ENCODE results near the gene SLC1A4. TPM values are rescaled to one million over a fixed set of nuclear protein-coding genes. Genes with fewer than 3 reads are reported as not detected.

SLC1A4 gene
- total and polyA plus RNA-seq, 3 experiments from 2014 or later = 1.9 to 21.3 (median 21.2) TPM

DNA sequence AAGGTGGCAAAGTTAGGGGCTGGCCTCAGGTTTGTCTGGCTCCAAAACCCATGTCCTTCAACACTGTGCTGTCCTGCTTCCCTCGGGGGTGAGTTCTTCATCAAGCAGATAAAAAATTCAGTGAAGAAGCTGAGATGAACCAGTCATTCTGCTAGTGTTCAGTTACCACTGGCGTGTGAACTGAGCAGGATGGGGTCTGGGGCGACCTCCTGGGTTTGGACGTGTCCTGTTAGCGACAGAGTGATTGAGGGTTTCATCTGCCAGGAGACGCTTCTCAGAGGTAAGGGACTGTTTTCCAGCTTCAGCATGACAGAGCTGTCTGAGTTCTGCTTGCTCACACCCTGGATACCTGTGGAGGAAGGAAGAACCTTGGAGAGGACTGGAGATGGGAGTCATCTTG is 81.7 kb downstream of the SLC1A4 start:
- H3K27me3 Mint-ChIP-seq = no peaks in the 10 kb centered on the region
- POLR2A ChIA-PET = no interaction called here

DNA sequence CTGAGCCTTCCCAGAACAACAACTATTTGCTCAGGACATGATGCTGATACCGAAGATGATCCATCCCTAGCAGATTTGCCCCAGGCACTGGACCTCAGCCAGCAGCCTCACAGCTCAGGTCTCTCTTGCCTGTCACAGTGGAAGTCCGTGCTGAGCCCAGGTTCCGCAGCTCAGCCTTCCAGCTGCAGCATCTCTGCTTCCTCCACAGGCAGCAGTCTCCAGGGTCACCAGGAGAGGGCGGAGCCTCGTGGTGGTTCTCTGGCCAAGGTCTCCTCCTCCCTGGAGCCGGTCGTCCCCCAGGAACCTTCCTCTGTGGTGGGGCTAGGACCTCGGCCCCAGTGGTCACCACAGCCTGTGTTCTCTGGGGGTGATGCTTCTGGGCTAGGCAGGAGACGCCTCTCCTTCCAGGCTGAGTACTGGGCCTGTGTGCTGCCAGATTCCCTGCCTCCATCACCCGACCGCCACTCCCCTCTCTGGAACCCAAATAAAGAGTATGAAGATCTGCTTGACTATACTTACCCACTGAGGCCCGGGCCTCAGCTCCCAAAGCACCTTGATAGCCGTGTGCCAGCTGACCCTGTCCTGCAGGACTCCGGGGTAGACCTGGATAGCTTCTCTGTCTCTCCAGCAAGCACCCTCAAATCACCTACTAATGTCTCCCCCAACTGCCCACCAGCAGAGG is 82.4 kb downstream of the SLC1A4 start:
- no peaks in the 10 kb centered on the region for H3K9me3 ChIP-seq (ENCODE audit: low read length)
- peaks cover 0 to 72% (median 2%) of the 10 kb centered on the region in 3 donors for H3K36me3 Mint-ChIP-seq
- ChIA-PET POLR2A (interaction anchor here (0.8 to 1.6 kb wide), 2 partner anchors 50 to 58 kb away, joined by 3 to 14 read pairs; partner anchors contain the start of gene RAB1A), CTCF (interaction anchor here (0.9 to 1.5 kb wide), 2 partner anchors 10 to 16 kb away, joined by 3 read pairs; partner anchors contain the start of gene CEP68)
- no peak for DNase-seq
- no peak overlapping the region for H3K4me3 ChIP-seq (ENCODE audit: low read length)
- H3K27me3 Mint-ChIP-seq = no peaks in the 10 kb centered on the region
- peak overlapping the region in 4 of 8 donors; percentile 8 to 81 (median 42) for H3K27ac Mint-ChIP-seq
- H3K27me3 ChIP-seq (ENCODE audit: insufficient read depth, low read length, poor library complexity, severe bottlenecking) = no peaks in the 10 kb centered on the region
- H3K27ac ChIP-seq (ENCODE audit: low read depth, low read length) = no peak overlapping the region
- H3K4me1 Mint-ChIP-seq = peaks cover 19 to 34% (median 20%) of the 10 kb centered on the region in 3 donors
- peaks cover 38% of the 10 kb centered on the region for H3K36me3 ChIP-seq (ENCODE audit: insufficient read depth, low read length)
- H3K4me3 Mint-ChIP-seq = peak overlapping the region in 1 of 7 donors; percentile 23
- peaks cover 13% of the 10 kb centered on the region for H3K4me1 ChIP-seq (ENCODE audit: insufficient read depth, low read length)
- H3K9me3 Mint-ChIP-seq = no peaks in the 10 kb centered on the region

More for the DNA sequence above, 81.7 kb downstream of the SLC1A4 start:
- Mint-ChIP-seq H3K27ac (peak overlapping the region in 4 of 8 donors; percentile 43 to 93 (median 60)), H3K9me3 (no peaks in the 10 kb centered on the region), H3K4me1 (peaks cover 18 to 30% (median 20%) of the 10 kb centered on the region in 3 donors), H3K36me3 (peaks cover 0 to 64% (median 2%) of the 10 kb centered on the region in 3 donors), H3K4me3 (no peak overlapping the region)
- CTCF ChIA-PET = interaction anchor here (1.5 kb wide), 1 partner anchor 13 kb away, joined by 5 read pairs; no protein-coding TSS in a partner anchor
- no peaks in the 10 kb centered on the region for H3K9me3 ChIP-seq (ENCODE audit: low read length)
- no peak for DNase-seq
- no peaks in the 10 kb centered on the region for H3K27me3 ChIP-seq (ENCODE audit: insufficient read depth, low read length, poor library complexity, severe bottlenecking)
- H3K4me1 ChIP-seq (ENCODE audit: insufficient read depth, low read length) = peaks cover 13% of the 10 kb centered on the region
- H3K27ac ChIP-seq (ENCODE audit: low read depth, low read length) = no peak overlapping the region
- peaks cover 38% of the 10 kb centered on the region for H3K36me3 ChIP-seq (ENCODE audit: insufficient read depth, low read length)
- H3K4me3 ChIP-seq (ENCODE audit: low read length) = no peak overlapping the region

DNA sequence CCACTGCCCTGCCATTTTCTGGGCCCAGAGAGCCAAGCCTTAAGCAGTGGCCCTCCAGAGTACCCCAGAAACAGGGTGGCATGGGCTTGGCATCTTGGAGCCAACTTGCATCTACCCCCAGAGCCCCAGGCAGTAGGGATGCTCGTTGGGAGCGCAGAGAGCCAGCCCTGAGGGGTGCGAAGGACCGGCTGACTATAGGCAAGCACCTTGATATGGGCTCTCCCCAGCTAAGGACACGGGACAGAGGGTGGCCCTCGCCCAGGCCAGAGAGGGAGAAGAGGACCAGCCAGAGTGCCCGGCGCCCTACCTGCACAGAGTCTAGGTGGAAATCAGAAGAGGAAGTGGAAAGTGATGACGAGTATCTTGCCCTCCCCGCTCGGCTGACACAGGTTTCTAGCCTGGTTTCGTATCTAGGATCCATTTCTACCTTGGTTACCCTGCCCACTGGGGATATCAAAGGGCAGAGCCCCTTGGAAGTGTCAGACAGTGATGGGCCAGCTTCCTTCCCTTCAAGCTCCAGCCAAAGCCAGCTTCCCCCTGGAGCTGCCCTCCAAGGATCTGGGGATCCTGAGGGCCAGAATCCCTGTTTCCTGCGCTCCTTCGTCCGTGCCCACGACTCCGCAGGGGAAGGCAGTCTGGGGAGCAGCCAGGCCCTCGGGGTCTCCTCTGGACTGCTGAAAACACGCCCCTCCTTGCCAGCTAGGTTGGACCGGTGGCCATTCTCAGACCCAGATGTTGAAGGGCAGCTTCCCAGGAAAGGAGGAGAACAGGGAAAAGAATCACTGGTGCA is 83.2 kb downstream of the SLC1A4 start:
- no peaks in the 10 kb centered on the region for H3K9me3 Mint-ChIP-seq
- Histone ChIP-seq H3K27ac (ENCODE audit: low read depth, low read length) (no peak overlapping the region), H3K36me3 (ENCODE audit: insufficient read depth, low read length) (peaks cover 38% of the 10 kb centered on the region), H3K4me3 (ENCODE audit: low read length) (no peak overlapping the region), H3K27me3 (ENCODE audit: insufficient read depth, low read length, poor library complexity, severe bottlenecking) (no peaks in the 10 kb centered on the region), H3K9me3 (ENCODE audit: low read length) (no peaks in the 10 kb centered on the region), H3K4me1 (ENCODE audit: insufficient read depth, low read length) (peaks cover 8% of the 10 kb centered on the region)
- H3K36me3 Mint-ChIP-seq = peaks cover 0 to 75% (median 2%) of the 10 kb centered on the region in 3 donors
- peak overlapping the region in 4 of 8 donors; percentile 17 to 84 (median 58) for H3K27ac Mint-ChIP-seq
- no peaks in the 10 kb centered on the region for H3K27me3 Mint-ChIP-seq
- ChIA-PET CTCF (interaction anchor here (0.9 to 1.5 kb wide), 3 partner anchors 10 to 17 kb away, joined by 3 to 4 read pairs (median 3); partner anchors contain the start of gene CEP68), POLR2A (interaction anchor here (0.8 to 1.6 kb wide), 2 partner anchors 50 to 58 kb away, joined by 3 to 14 read pairs; partner anchors contain the start of gene RAB1A)
- peaks cover 12 to 26% (median 14%) of the 10 kb centered on the region in 3 donors for H3K4me1 Mint-ChIP-seq
- DNase-seq = no peak
- no peak overlapping the region for H3K4me3 Mint-ChIP-seq

Other genes starting within 250 kb of the SLC1A4 start
- gene CEP68, start 67.0 kb downstream of the SLC1A4 start, total RNA-seq = 1 to 10 TPM; 7.2 to 7.4 TPM
- 24.7 TPM for gene CEP68, start 67.0 kb downstream of the SLC1A4 start, polyA plus RNA-seq
- 10 to 100 TPM; 88.1 to 91.9 TPM for gene RAB1A, start 140.7 kb downstream of the SLC1A4 start, total RNA-seq
- gene RAB1A, start 140.7 kb downstream of the SLC1A4 start, polyA plus RNA-seq = 53.9 TPM
- gene ACTR2, start 238.4 kb downstream of the SLC1A4 start, total RNA-seq = 100 to 1,000 TPM; 294 to 306 TPM
- gene ACTR2, start 238.4 kb downstream of the SLC1A4 start, polyA plus RNA-seq = 299 TPM